Renal cortical epithelial cell (primary cell): Measurements from ENCODE around the gene HIPK3. TPM values are rescaled to one million over a fixed set of nuclear protein-coding genes. Genes with fewer than 3 reads are reported as not detected.

Experiments
- DNase-seq: peaks from one replicate; pipeline ENCODE4 v3.0.0-alpha.2; 2011; ENCODE audit warnings: low read depth
- total RNA-seq: library from RNA; depleted of rRNA; stranded (reverse); fragments of >200 nt; gene quantifications from 2 replicates; pipeline ENCODE4 v1.2.3, GENCODE V29; 2014

The HIPK3 gene
- total RNA-seq, 1 donor from 2014 or later, result 163 TPM

DNA sequence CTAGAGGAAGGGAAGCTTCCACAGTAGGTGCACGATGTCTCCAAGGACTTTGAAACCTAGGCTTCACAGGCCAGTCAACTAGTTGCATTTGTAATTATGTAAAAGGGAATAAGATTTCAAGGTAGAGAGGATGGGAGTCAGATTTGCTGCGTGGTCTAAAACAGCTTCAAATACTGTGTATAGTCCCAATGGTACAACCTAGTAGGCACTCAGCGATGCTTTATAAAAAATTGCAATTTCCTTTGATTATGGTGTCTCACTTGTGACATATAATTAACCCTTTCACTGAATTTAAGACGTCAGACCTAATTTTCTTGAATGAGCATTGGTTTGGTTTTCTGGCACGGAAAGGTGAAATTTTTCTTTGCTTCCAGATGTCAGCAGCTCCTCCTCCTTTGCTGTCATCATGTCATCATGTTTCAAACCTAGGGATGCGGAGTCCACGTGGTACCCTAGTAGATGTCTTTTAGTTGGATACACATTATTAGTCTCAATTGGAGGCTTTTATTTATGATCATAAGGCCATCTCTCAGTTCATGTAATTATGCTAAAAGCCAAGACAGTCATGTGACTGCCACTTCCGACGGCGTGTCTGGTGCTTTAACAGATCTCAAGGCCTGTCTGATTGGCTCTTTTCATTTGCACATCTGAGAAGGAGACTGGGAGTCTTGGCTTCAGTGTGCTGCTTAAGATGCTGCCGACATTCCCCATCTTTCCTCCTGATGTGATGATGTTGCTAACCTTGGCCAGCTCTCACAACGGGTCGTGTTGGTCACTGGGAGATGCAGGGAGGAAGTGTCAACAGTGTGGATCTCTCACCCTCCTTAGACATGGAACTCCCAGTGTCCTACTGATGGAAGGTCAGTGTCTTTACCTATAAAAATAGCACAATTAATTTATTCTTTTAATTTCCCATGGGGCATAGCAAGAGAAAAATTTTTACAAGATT lies 134.0 kb downstream of the HIPK3 start:
- DNase-seq, result no peak

DNA sequence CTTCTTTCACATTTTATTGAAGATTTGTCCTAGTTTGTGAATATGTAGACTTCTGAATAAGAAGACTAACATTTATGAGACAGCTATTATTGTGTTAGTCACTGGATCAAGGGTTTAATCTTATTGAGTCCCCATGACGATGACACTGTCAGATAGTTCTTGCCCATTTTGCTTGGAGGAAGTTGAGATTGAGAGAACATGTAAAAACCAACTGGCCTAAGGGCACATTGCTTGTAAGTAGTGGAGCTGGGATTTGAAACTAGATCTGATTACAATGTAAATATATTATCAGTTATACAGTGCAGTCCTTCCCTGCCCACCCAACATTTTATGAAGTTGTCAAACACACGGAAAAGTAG lies 134.7 kb downstream of the HIPK3 start:
- DNase-seq, result no peak

GRCh38 chr11:33394431-33395109 lies 137.4 kb downstream of the HIPK3 start:
- no peak for DNase-seq

- DNase-seq, result no peak
Observed at GRCh38 chr11:33396361-33396760, 139.2 kb downstream of the HIPK3 start.

GRCh38 chr11:33399421-33399820 lies 142.2 kb downstream of the HIPK3 start:
- DNase-seq, result no peak

DNA sequence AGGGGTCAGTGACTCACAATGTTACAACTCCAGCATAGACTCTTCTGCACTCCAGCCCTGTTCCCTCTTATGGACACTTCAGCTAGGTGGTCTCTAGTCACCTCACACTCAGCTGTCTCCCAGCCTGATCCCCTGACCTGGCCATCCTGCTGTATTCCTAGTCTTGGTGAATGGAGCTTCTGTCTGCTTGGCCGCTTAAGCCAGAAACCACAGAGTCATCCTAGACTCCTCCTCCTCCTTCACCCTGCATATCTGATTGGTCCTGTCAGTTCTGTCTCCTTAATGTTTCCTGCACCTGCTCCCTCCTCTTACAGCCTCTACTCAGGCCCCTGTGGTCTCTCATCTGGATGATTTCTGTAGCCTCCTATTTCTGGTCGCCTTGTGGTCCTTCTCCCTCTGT lies 144.9 kb downstream of the HIPK3 start:
- peak; percentile 26 for DNase-seq

DNA sequence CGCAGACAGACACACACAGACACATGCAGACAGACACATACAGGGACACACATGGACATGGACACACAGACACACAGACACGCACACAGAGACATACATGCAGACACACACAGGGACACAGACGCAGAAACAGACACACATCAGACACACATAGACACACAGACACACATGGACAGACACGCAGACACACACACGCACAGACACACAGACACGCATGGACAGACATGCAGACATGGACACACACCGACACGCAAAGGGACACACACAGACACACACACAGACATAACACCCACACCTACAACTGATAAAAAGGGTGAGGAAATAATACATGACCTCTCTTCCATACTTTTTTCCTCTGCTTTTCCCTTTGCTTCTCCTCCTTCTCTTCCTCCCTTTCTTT lies 146.2 kb downstream of the HIPK3 start:
- DNase-seq, result no peak

DNA sequence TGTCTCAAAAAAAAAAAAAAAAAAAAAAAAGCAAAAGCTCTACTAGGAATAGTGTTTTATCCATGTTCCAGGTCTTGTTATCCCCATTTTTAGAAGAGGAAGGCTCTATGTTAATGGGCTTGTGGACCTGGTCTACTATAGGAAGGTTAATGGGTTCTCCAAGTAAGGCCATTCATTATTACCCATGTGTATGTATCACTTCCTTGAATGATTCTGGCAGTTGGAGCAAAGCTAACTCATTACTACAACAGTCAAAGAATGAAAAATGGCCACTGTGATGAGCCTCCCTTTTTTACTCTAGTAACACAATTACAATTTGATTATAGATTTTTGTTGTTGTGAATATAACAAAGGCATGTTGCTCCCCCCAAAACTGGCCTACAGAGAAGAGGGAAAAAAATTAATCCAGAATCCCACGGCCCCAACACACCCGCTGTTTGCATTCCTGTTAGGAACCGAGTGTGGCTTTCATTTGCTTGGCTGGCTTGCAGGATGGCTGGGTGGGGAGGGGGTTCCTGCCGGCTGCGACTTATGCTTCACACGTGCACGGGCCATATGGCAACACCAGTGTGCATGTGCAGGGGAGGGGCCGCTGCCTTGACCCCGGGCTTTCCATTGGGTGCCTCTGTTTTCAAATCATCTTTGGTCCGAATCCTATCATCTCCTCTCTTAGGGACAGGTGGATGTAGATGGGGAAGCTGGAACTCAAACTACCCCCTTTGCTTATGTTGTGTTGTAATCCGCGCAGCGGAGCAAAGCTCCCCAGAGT lies 148.8 kb downstream of the HIPK3 start:
- DNase-seq, result no peak

Other genes starting within 250 kb of the HIPK3 start
- gene DEPDC7, start 241.5 kb upstream of the HIPK3 start, total RNA-seq, result 3.3 and 7.0 TPM in 2 replicates
- 18.4 and 33.4 TPM in 2 replicates for gene TCP11L1, start 217.8 kb upstream of the HIPK3 start, total RNA-seq
- 22.7 and 38.2 TPM in 2 replicates for gene CSTF3, start 95.9 kb upstream of the HIPK3 start, total RNA-seq
- gene KIAA1549L, start 118.7 kb downstream of the HIPK3 start, total RNA-seq, result 0.17 and 0.35 TPM in 2 replicates